HG02571 (cell line): ENCODE measurements around the gene ZRSR2.
"Not testable (repeated sequence)": the region's sequence is repeated elsewhere in the genome, so short reads cannot be mapped to it uniquely, and the experiment has no call there.

ENCODE experiments used
- ATAC-seq: cut with Tn5 transposase; IDR thresholded peaks from one replicate; pipeline ENCODE4 v1.9.1; 2021; ENCODE audit warnings: mild to moderate bottlenecking, moderate library complexity; ENCODE audit not compliant: unreplicated experiment

Gene ZRSR2

DNA sequence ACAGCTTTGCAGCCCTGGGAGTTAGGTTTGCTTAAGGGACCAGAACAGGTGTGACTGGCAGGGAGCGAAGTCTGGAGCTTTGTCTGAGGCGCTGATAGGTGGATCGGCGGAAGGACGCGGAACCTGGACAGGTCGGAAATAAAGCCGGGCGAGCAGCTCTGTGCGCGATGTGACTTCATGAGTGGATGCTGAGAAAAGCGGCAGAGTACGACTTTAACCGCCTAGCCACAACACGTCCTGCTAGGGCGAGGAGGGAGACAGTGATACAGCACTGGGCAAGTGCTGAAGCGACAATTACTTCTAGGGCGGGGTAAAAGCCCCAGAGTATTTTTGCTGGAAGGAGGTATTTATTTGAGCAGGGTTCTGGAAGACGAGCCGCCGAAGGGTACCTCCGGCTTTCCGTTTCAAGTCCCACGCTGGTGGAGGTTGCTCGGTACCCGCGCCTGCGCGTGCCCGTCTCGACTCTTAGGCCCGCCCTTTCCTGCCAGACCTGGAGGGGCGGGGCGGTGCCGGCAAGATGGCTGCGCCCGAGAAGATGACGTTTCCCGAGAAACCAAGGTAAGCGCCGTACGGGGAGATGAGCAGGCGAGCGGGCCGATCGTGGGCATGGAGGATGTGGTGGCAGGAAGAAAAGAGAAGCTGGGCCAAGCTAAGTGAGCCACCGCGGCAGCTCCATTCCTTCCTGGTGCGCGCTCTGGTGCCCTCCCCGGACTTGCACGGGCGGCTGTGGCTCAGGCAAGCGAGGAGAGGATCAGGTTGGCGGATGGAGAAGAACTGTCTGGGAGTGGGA, at the start of gene ZRSR2:
ZRSR2 (plus strand) TSS at position 506 of the 790 bp plus-strand sequence; CDS start at position 518, 12 bp downstream.
- peak; percentile 94 for ATAC-seq

DNA sequence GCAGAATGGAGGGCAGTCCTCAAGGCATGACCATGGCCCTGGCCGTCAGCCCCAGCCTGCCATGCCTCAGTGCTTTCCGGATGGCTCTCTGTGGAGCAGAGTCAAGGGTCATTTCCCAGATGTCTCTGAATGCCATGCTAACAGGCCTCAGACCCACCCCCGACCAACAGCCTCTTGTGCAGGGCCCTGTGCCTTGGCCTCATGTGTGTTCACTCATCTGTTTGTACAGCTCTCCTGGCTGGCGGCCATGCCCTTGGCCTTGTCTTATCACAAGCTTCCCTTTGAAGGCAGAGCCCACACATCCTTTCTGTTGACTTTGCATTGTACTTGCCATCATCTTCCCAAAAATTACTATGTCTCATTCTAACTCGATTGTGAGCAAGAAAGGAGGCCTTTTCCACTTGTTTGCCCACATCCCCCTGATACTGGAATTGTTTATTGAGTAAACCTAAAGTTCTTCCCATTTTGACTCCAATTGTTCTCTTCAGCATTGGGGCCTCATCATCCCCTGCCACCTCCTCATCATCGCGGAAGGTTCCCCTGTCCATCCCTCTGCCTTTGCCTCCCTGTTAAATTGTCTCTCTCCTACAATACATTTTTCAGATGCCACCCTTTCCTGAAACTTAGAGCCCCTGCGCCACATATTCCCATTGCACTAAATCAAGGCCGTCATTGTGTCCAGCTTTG, 46.0 kb upstream of the ZRSR2 start:
- ATAC-seq = no peak

DNA sequence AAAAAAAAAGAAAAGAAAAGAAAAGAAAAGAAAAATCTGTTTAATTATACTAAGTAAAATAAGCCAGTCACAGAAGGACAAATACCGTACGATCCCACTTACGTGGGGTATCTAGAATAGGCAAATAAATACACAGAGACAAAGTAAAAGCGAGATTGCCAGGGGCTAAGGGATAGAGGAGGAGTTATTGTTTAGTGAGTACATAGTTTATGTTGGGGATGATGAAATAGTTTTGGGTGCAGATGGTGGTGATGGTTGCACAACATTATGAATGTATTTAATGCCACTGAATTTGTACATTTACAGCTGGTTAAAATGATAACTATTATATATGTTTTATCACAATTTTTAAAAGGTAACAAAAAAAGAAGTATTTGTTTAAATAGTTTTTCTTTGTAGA, 45.1 kb upstream of the ZRSR2 start:
- no peak for ATAC-seq

- ATAC-seq = not testable (repeated sequence)
Measured at GRCh38 chrX:15746651-15747050, 43.6 kb upstream of the ZRSR2 start.

DNA sequence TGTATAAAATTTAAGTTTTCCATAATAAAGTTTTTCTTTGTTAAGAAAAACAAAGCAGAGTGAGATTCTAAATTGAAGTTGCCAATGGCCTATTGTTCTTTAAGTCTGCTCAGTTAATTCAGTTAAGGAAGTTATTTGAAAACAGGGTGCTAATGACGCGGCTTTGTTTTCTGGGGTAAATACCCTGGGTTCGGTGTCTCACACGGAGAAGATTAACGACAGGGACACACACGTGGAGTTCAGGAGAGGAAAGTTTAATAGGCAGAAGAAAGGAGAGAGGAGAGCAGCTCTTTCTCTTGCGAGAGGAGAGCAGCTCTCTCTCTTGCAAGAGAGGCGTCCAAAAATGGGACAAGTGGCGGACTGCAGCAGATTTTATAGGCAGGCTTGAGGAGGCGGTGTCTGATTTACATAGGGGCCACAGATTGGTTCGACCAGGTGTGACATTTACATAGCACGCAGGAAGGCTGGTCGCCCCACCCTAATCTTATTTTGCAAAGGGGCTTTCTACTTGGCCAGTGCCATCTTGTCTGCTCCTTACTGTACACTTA, 42.6 kb upstream of the ZRSR2 start:
- no peak for ATAC-seq

DNA sequence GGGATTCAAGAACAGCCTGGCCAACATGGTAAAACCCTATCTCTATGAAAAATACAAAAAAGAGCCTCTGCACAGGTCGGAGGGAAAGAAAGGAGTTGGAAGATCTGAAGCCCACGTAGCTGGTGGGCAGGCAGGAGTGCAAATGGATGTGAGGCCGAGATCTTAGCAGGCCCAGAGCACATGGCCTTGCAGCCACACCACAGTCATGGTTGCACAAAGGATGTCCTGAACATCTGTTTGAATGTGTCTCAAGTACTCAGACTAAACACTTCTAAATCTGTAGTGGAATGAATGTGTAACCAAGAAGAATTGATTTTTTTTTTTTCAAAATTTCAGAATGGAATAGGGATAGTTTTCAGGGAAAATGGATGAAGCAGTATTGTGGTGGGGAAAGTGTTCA, 41.4 kb upstream of the ZRSR2 start:
- no peak for ATAC-seq

GRCh38 chrX:15749642-15750610, 40.4 kb upstream of the ZRSR2 start:
- ATAC-seq = peak; percentile 76

GRCh38 chrX:15750611-15751154, 39.6 kb upstream of the ZRSR2 start:
- ATAC-seq = no peak

- ATAC-seq = no peak
Measured at GRCh38 chrX:15751155-15751819, 39.0 kb upstream of the ZRSR2 start.

GRCh38 chrX:15755091-15755490, 35.2 kb upstream of the ZRSR2 start:
- ATAC-seq = no peak

- no peak for ATAC-seq
Measured at GRCh38 chrX:15758140-15758539, 32.1 kb upstream of the ZRSR2 start.

DNA sequence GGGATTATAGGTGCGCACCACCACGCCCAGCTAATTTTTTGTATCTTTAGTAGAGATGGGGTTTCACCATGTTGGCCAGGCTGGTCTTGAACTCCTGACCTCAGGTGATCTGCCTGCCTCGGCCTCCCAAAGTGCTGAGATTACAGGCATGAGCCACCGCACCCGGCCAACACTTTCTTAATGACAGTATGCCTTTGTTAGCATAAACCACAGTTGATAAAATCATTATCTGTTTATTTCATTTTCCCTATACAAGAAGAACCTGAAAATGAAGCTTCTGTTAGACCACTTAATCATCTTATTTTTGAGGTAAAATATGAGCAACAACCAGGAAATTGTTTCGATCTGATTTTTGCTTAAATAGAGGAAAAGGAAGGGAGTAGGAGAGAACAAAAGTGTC, 30.4 kb upstream of the ZRSR2 start:
- ATAC-seq = not testable (repeated sequence)

DNA sequence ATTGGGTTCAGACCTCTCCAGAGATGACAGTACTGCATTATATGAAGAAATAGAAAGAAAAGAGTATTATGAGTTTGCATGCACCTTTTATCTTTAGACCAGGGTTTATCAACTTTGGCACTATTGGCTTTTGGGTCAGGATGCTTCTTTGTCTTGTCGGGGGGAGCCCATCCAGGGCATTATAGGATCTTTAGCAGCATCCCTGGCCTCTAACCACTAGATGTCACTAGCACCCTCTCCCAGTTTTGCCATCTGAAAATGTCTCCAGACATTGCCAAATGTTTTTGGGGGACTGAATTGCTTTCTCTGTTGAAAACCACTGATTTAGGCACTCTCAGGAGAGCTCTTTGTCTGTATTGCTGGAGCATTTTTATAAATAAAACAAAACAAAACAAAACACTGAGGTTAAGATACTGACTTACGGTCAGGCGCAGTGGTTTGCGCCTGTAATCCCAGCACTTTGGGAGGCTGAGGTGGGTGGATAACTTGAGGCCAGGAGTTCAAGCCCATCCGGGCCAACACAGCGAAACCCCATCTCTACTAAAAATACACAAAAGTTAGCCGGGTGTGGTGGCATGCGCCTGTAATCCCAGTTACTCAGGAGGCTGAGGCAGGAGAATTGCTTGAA, 28.6 kb upstream of the ZRSR2 start:
- no peak for ATAC-seq

DNA sequence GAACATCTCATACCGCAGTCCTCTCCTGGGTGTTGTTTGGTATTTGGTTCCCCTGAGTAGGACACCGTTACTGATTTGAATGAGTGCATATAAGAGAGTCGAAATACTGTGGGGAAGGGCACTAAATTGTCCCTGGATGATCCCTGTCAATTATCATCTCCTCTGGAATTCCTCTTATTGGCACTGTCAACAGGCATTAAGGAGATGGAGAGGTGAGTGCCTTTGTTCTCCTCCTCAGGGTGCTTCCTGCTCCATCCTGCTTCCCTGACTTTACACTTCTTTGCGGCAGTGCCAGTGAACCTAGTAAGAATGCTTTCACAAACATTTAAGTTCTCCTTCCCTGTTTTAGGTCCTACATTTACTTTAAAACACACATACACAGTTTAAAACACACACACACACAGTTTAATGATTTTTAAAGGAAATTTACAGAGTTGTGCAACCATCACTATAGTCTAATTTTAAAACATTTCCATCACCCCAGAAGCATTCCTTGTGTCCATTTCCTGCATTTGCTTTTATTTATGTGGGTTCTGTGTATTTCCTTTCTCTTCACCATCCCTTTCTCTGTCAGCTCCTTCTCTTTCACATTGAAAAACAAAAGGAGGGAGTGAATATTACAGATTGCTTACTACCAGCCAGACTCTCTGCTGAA, 20.9 kb upstream of the ZRSR2 start:
- no peak for ATAC-seq

GRCh38 chrX:15781961-15782699, 8.2 kb upstream of the ZRSR2 start:
- no peak for ATAC-seq

- ATAC-seq = no peak
Measured at GRCh38 chrX:15785176-15785750, 5.0 kb upstream of the ZRSR2 start.

DNA sequence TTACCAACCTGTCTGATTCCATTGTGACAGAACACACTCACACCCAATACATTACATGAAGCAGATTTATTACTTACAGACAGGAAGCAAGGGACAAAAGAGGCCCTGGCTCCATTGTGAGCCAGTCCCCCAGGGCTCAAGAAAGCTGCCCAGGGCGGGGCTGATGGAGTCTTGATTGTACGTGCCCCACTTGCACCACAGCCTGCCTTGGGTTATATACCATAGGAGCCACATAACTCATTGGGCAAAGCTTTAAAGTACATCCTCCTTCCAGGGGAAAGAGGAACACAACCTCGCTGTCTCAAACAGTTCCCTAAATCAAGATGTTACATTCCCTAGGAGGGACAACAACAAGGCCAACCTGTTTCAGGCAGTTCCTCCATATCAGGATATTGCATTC, 3.4 kb upstream of the ZRSR2 start:
- ATAC-seq = no peak

GRCh38 chrX:15790769-15791290, 546 bp downstream of the ZRSR2 start:
- ATAC-seq = no peak
